GM19240 (cell line): ENCODE results near the gene GAPDHS.

Source experiments
- DNase-seq: peaks from one replicate; pipeline ENCODE4 v3.0.0; 2011; ENCODE audit warnings: low spot score; ENCODE audit not compliant: insufficient read length

The GAPDHS gene

GRCh38 chr19:35533201-35533821 is at the start of gene GAPDHS:
Gene GAPDHS, plus strand, starts transcription at chr19:35533456. Its CDS starts 72 bp downstream, at chr19:35533528.
- DNase-seq: no peak

GRCh38 chr19:35484252-35485036 is 48.8 kb upstream of the GAPDHS start:
- DNase-seq: peak; percentile 73

GRCh38 chr19:35486268-35486708 is 47.0 kb upstream of the GAPDHS start:
- DNase-seq: no peak

GRCh38 chr19:35487656-35488182 is 45.5 kb upstream of the GAPDHS start:
- no peak for DNase-seq

- DNase-seq: no peak
Measured at GRCh38 chr19:35488677-35489076, 44.6 kb upstream of the GAPDHS start.

GRCh38 chr19:35490364-35490763 is 42.9 kb upstream of the GAPDHS start, which contains the start of gene KRTDAP:
Gene KRTDAP, minus strand, starts transcription at chr19:35490464. Its CDS starts 22 bp downstream, at chr19:35490442.
- DNase-seq: no peak

- no peak for DNase-seq
Measured at GRCh38 chr19:35491836-35492360, 41.4 kb upstream of the GAPDHS start.

GRCh38 chr19:35493971-35494370 is 39.3 kb upstream of the GAPDHS start:
- no peak for DNase-seq

GRCh38 chr19:35495107-35496064 is 37.9 kb upstream of the GAPDHS start:
- DNase-seq: peak; percentile 88

- DNase-seq: no peak
Measured at GRCh38 chr19:35497406-35497805, 35.9 kb upstream of the GAPDHS start.

GRCh38 chr19:35498220-35498619 is 35.0 kb upstream of the GAPDHS start:
- DNase-seq: no peak

- DNase-seq: no peak
Measured at GRCh38 chr19:35498984-35499527, 34.2 kb upstream of the GAPDHS start.

GRCh38 chr19:35500611-35501010 is 32.6 kb upstream of the GAPDHS start:
- no peak for DNase-seq

GRCh38 chr19:35501684-35502083 is 31.6 kb upstream of the GAPDHS start:
- no peak for DNase-seq

- no peak for DNase-seq
Measured at GRCh38 chr19:35502751-35503150, 30.5 kb upstream of the GAPDHS start.

GRCh38 chr19:35506011-35506410 is 27.2 kb upstream of the GAPDHS start:
- DNase-seq: no peak

GRCh38 chr19:35507561-35507960 is 25.7 kb upstream of the GAPDHS start:
- no peak for DNase-seq

GRCh38 chr19:35508129-35508528 is 25.1 kb upstream of the GAPDHS start:
- DNase-seq: no peak

GRCh38 chr19:35509018-35509652 is 24.1 kb upstream of the GAPDHS start:
- DNase-seq: no peak
